ENCODE data around the gene CAMKK1.

CAMKK1 gene

GRCh38 chr17:3912827-3913226, 20.0 kb upstream of the CAMKK1 start:
- no peak for TF ChIP-seq CTCF (IDR thresholded peaks at IDR 0.05; ENCODE audit: low read depth, low read length)
- H3K4me3 ChIP-seq (replicated peaks in 1 of 2; ENCODE audit: low read depth in 2 of 2, low read length in 2 of 2), result no peak overlapping the region
- no peak for DNase-seq (ENCODE audit: low read depth in 2 of 2)

- DNase-seq (ENCODE audit: low read depth in 2 of 2), result no peak
- H3K4me3 ChIP-seq (replicated peaks in 1 of 2; ENCODE audit: low read depth in 2 of 2, low read length in 2 of 2), result no peak overlapping the region
- no peak for TF ChIP-seq CTCF (IDR thresholded peaks at IDR 0.05; ENCODE audit: low read depth, low read length)
Observed at GRCh38 chr17:3911271-3912053, 18.6 kb upstream of the CAMKK1 start.

- TF ChIP-seq CTCF (IDR thresholded peaks at IDR 0.05; ENCODE audit: low read depth, low read length), result no peak
Observed at GRCh38 chr17:3910420-3911270, 17.8 kb upstream of the CAMKK1 start.

GRCh38 chr17:3909257-3909656, 16.4 kb upstream of the CAMKK1 start:
- no peak for DNase-seq (ENCODE audit: low read depth in 2 of 2)
- H3K4me3 ChIP-seq (replicated peaks in 1 of 2; ENCODE audit: low read depth in 2 of 2, low read length in 2 of 2), result no peak overlapping the region
- no peak for TF ChIP-seq CTCF (IDR thresholded peaks at IDR 0.05; ENCODE audit: low read depth, low read length)

More at GRCh38 chr17:3910420-3911270, 17.8 kb upstream of the CAMKK1 start:
- no peak for DNase-seq (ENCODE audit: low read depth in 2 of 2)
- no peak overlapping the region for H3K4me3 ChIP-seq (replicated peaks in 1 of 2; ENCODE audit: low read depth in 2 of 2, low read length in 2 of 2)

GRCh38 chr17:3907483-3908216, 14.8 kb upstream of the CAMKK1 start:
- no peak overlapping the region for H3K4me3 ChIP-seq (replicated peaks in 1 of 2; ENCODE audit: low read depth in 2 of 2, low read length in 2 of 2)
- no peak for TF ChIP-seq CTCF (IDR thresholded peaks at IDR 0.05; ENCODE audit: low read depth, low read length)
- no peak for DNase-seq (ENCODE audit: low read depth in 2 of 2)

GRCh38 chr17:3906881-3907280, 14.0 kb upstream of the CAMKK1 start:
- no peak for DNase-seq (ENCODE audit: low read depth in 2 of 2)
- no peak overlapping the region for H3K4me3 ChIP-seq (replicated peaks in 1 of 2; ENCODE audit: low read depth in 2 of 2, low read length in 2 of 2)
- no peak for TF ChIP-seq CTCF (IDR thresholded peaks at IDR 0.05; ENCODE audit: low read depth, low read length)

All from cardiac fibroblast (primary cell).